GM12878 (cell line): ENCODE measurements around the gene C6orf62. TPM values are rescaled to one million over a fixed set of nuclear protein-coding genes. Genes with fewer than 3 reads are reported as not detected.

Source experiments
- BMI1 ChIP-seq: fragments of 450-650 bp; IDR thresholded peaks from 2 replicates; pipeline ENCODE4 v1.6.1; 2016; ENCODE audit warnings: mild to moderate bottlenecking, moderate library complexity, borderline replicate concordance
- BRCA1 ChIP-seq: IDR thresholded peaks from 2 replicates; pipeline ENCODE4 v1.6.1; 2011; ENCODE audit warnings: low read depth, low read length, improper control_type of control experiment
- CBX3 ChIP-seq: fragments of 200-600 bp; sonication (generic); IDR thresholded peaks from 2 replicates; pipeline ENCODE4 v1.6.1; 2016; ENCODE audit warnings: low read depth, borderline replicate concordance
- EED ChIP-seq: sonication (generic); IDR thresholded peaks from 2 replicates; pipeline ENCODE4 v1.6.1; 2016; ENCODE audit warnings: antibody characterized with exemption, low read depth
- EGR1 ChIP-seq, 2 experiments: IDR thresholded peaks; 1 replicate in 1 of 2; 2 replicates in 1 of 2; pipeline ENCODE4 v1.6.1; 2011 to 2012; ENCODE audit warnings: low read depth in 2 of 2, low read length in 2 of 2, borderline replicate concordance in 1 of 2, mild to moderate bottlenecking in 1 of 2, moderate library complexity in 1 of 2
- ETV6 ChIP-seq, 2 experiments: fragments of 450-650 bp in 1 of 2; IDR thresholded peaks in 1 of 2; conservative IDR thresholded peaks in 1 of 2; 2 replicates each; pipeline ENCODE4 v1.6.1; 2014; ENCODE audit warnings: antibody characterized with exemption in 1 of 2, borderline replicate concordance in 1 of 2, low read depth in 1 of 2, mild to moderate bottlenecking in 1 of 2, moderate library complexity in 1 of 2
- EZH2 ChIP-seq: IDR thresholded peaks from 2 replicates; pipeline ENCODE4 v1.6.1; 2012; ENCODE audit warnings: low read depth, mild to moderate bottlenecking, control low read depth, inconsistent platforms, low read length, borderline replicate concordance; ENCODE audit not compliant: control insufficient read depth
- GATAD2B ChIP-seq: fragments of 450-650 bp; conservative IDR thresholded peaks from 2 replicates; pipeline ENCODE4 v1.6.1; 2017; ENCODE audit warnings: low read depth, mild to moderate bottlenecking, moderate library complexity
- HCFC1 ChIP-seq: fragments of 150-350 bp; IDR thresholded peaks from 2 replicates; pipeline ENCODE4 v1.6.1; 2014; ENCODE audit warnings: low read length
- JUND ChIP-seq: IDR thresholded peaks from 2 replicates; pipeline ENCODE4 v1.6.1; 2012; ENCODE audit warnings: low read depth, mild to moderate bottlenecking, low read length, improper control_type of control experiment, moderate library complexity
- KLF5 ChIP-seq: fragments of 450-650 bp; IDR thresholded peaks from 2 replicates; pipeline ENCODE4 v1.6.1; 2014; ENCODE audit warnings: mild to moderate bottlenecking; ENCODE audit not compliant: partially characterized antibody
- LARP7 ChIP-seq: fragments of 450-650 bp; IDR thresholded peaks from 2 replicates; pipeline ENCODE4 v1.6.1; 2017; ENCODE audit warnings: mild to moderate bottlenecking
- MTA2 ChIP-seq: fragments of 450-650 bp; IDR thresholded peaks from 2 replicates; pipeline ENCODE4 v1.6.1; 2016; ENCODE audit warnings: low read depth, mild to moderate bottlenecking, moderate library complexity
- POU2F2 ChIP-seq: IDR thresholded peaks from 3 replicates; pipeline ENCODE4 v1.6.1; 2011; ENCODE audit warnings: low read depth, mild to moderate bottlenecking, low read length, borderline replicate concordance
- ZBED1 ChIP-seq: IDR thresholded peaks from 2 replicates; pipeline ENCODE4 v1.6.1; 2016; ENCODE audit warnings: borderline replicate concordance
- polyA plus RNA-seq, 11 experiments: library from polyadenylated mRNA; depleted of rRNA in 4 of 11; unstranded in 6 of 11; stranded (reverse) in 5 of 11; fragments of >200 nt; fragmentation: Nextera tagmentation in 4 of 11; fragmentation: Illumina TruSeq in 1 of 11; extraction: Ambion mirVana in 4 of 11; extraction: Trizol in 1 of 11; gene quantifications; 1 replicate in 1 of 11; 2 replicates in 10 of 11; pipeline versions ENCODE4 v1.2.1 to v1.2.3, GENCODE V29; 2011 to 2016; ENCODE audit warnings: inconsistent platforms in 2 of 11, missing spikeins in 2 of 11, low read depth in 1 of 11
- total RNA-seq, 4 experiments: library from RNA; depleted of rRNA in 3 of 4; stranded (reverse); fragments of >200 nt in 3 of 4; fragmentation: Illumina TruSeq in 1 of 4; extraction: Trizol in 1 of 4; gene quantifications; 2 replicates each; pipeline versions ENCODE4 v1.2.1 to v1.2.3, GENCODE V29; 2013 to 2021
- TF ChIP-seq, protein P1 (sequence below): fragments of 450-650 bp; conservative IDR thresholded peaks from 2 replicates; pipeline ENCODE4 v1.6.1; 2017; ENCODE audit warnings: mild to moderate bottlenecking, moderate library complexity
- TF ChIP-seq, protein P2 (sequence below): IDR thresholded peaks from 2 replicates; pipeline ENCODE4 v1.6.1; 2012; ENCODE audit warnings: mild to moderate bottlenecking, low read depth, low read length
- TF ChIP-seq, protein P3 (sequence below): fragments of 450-650 bp; formaldehyde crosslinking; IDR thresholded peaks from 2 replicates; pipeline ENCODE4 v1.4.0; 2020; ENCODE audit warnings: mild to moderate bottlenecking, moderate library complexity

C6orf62 gene
- total and polyA plus RNA-seq, 10 of the 15 experiments (the other 5 are each of a cell fraction or from before 2014, with no cell fraction given) = 55.6 to 565 (median 126) TPM

DNA sequence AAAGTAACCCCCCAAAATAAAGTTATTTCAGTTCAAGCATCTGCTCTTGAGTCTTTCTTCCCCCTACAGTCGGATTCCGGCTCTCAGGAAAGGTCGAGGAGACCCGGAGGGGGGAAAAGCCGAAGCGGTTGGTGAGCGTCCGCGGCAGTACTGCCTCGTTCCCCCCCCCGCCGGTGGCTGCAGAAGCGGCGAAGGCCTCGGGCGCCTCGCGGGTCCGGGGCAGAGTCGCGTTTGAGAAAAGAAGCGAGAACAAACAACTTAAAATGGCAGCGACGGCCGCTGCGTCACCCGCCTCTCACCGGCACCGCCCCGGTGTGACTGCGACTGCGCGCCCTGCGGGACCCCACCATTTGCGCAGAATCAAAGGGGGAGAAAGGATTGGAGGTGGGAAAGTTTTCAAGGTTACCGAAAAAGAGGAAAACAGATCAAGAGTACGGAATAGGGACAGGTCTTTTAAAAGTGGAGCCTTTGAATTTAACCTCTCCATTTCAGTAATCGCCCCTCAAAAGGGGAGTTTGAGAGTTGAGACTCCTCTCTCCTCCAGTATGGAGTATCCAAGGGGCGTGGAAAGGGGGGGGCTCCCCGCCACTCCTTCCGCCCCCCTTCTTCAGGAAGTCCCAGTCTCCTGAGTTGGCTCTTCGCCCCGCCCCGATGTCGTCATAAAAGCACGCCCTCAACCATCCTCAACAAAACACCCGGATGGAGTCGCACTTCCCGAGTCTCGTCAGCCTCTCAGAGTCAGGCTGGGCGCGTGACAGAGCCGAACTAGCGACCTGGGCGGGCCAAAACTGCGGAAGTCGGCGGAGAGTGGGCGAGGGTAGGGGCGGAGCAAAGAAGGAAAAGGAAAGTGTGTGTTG, 1.9 kb upstream of the C6orf62 start (continued):
- TF ChIP-seq, protein P1, sequence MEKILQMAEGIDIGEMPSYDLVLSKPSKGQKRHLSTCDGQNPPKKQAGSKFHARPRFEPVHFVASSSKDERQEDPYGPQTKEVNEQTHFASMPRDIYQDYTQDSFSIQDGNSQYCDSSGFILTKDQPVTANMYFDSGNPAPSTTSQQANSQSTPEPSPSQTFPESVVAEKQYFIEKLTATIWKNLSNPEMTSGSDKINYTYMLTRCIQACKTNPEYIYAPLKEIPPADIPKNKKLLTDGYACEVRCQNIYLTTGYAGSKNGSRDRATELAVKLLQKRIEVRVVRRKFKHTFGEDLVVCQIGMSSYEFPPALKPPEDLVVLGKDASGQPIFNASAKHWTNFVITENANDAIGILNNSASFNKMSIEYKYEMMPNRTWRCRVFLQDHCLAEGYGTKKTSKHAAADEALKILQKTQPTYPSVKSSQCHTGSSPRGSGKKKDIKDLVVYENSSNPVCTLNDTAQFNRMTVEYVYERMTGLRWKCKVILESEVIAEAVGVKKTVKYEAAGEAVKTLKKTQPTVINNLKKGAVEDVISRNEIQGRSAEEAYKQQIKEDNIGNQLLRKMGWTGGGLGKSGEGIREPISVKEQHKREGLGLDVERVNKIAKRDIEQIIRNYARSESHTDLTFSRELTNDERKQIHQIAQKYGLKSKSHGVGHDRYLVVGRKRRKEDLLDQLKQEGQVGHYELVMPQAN = peak; percentile 73; the same call in 1 of the 2 replicates
- no peak for TF ChIP-seq CBX3
- TF ChIP-seq, protein P2, sequence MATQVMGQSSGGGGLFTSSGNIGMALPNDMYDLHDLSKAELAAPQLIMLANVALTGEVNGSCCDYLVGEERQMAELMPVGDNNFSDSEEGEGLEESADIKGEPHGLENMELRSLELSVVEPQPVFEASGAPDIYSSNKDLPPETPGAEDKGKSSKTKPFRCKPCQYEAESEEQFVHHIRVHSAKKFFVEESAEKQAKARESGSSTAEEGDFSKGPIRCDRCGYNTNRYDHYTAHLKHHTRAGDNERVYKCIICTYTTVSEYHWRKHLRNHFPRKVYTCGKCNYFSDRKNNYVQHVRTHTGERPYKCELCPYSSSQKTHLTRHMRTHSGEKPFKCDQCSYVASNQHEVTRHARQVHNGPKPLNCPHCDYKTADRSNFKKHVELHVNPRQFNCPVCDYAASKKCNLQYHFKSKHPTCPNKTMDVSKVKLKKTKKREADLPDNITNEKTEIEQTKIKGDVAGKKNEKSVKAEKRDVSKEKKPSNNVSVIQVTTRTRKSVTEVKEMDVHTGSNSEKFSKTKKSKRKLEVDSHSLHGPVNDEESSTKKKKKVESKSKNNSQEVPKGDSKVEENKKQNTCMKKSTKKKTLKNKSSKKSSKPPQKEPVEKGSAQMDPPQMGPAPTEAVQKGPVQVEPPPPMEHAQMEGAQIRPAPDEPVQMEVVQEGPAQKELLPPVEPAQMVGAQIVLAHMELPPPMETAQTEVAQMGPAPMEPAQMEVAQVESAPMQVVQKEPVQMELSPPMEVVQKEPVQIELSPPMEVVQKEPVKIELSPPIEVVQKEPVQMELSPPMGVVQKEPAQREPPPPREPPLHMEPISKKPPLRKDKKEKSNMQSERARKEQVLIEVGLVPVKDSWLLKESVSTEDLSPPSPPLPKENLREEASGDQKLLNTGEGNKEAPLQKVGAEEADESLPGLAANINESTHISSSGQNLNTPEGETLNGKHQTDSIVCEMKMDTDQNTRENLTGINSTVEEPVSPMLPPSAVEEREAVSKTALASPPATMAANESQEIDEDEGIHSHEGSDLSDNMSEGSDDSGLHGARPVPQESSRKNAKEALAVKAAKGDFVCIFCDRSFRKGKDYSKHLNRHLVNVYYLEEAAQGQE = 0 out of 2 replicates have a peak, but pooled peaks have one; percentile 28
- TF ChIP-seq HCFC1 = peak; percentile 57
- TF ChIP-seq LARP7 = no peak
- TF ChIP-seq GATAD2B = no peak
- peak in 1 of 2 experiments; percentile 71; a peak in 1 of 3 replicates for TF ChIP-seq EGR1 (IDR thresholded peaks at IDR 0.05; ENCODE audit: borderline replicate concordance in 1 of 2, low read depth in 2 of 2, low read length in 2 of 2)
- TF ChIP-seq JUND = peak; percentile 98
- no peak for TF ChIP-seq EED
- no peak; the same call in none of the 2 replicates for TF ChIP-seq MTA2
- no peak for TF ChIP-seq ZBED1
- TF ChIP-seq BRCA1 = no peak
- TF ChIP-seq, protein P3, sequence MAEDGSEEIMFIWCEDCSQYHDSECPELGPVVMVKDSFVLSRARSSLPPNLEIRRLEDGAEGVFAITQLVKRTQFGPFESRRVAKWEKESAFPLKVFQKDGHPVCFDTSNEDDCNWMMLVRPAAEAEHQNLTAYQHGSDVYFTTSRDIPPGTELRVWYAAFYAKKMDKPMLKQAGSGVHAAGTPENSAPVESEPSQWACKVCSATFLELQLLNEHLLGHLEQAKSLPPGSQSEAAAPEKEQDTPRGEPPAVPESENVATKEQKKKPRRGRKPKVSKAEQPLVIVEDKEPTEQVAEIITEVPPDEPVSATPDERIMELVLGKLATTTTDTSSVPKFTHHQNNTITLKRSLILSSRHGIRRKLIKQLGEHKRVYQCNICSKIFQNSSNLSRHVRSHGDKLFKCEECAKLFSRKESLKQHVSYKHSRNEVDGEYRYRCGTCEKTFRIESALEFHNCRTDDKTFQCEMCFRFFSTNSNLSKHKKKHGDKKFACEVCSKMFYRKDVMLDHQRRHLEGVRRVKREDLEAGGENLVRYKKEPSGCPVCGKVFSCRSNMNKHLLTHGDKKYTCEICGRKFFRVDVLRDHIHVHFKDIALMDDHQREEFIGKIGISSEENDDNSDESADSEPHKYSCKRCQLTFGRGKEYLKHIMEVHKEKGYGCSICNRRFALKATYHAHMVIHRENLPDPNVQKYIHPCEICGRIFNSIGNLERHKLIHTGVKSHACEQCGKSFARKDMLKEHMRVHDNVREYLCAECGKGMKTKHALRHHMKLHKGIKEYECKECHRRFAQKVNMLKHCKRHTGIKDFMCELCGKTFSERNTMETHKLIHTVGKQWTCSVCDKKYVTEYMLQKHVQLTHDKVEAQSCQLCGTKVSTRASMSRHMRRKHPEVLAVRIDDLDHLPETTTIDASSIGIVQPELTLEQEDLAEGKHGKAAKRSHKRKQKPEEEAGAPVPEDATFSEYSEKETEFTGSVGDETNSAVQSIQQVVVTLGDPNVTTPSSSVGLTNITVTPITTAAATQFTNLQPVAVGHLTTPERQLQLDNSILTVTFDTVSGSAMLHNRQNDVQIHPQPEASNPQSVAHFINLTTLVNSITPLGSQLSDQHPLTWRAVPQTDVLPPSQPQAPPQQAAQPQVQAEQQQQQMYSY (CRISPR knock-in tag) = no peak
- TF ChIP-seq EZH2 = no peak
- TF ChIP-seq BMI1 = no peak
- peak; percentile 100 for TF ChIP-seq KLF5
- TF ChIP-seq POU2F2 = peak; percentile 94
- TF ChIP-seq ETV6 (conservative IDR thresholded peaks at IDR 0.05 in 1 of 2, IDR thresholded peaks at IDR 0.05 in 1 of 2; ENCODE audit: borderline replicate concordance in 1 of 2, low read depth in 1 of 2) = no peak
